ENCODE data around the gene TMEM19.

The TMEM19 gene

DNA sequence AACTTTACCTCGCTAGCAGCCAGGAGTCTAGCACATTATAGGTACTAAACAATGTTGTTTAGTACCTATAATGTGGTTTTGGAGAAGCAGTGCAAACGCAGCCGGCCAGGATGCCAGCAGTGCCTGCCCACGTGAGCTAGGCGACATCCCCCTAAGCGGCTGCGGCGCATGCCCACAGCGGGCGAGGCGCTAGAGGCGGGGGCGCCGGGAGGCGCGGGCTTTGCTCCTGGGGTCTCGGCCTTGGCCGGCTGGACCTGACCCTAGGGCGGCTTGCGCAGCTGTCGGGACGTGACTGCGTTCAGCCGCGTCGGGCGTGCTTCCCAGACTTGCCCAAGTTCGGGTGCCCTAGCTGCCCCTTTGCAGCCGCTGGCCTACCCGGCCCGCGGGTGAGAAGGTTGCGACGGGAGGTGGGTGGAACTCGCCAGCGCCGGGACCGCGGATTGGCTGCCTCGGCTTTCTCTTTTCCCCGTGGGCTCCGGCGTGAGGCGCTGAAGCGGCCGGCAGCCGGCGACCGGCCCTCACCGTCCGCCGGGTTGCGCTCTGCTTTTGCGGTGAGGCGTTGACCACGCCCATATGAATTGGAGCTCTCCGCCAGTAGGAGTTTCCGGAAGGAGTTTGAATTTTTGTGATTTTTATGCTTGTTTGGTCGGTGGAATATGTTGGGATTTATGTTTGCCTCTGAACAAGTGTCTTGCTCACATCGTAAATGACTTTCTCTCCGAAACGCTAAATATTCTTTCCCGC, at the start of gene TMEM19:
Gene TMEM19, plus strand, starts transcription at position 169 of the 744 bp plus-strand sequence. CDS start 599 bp downstream, outside the sequence.
- DNase-seq (ENCODE audit: low read depth) = peak; percentile 71

DNA sequence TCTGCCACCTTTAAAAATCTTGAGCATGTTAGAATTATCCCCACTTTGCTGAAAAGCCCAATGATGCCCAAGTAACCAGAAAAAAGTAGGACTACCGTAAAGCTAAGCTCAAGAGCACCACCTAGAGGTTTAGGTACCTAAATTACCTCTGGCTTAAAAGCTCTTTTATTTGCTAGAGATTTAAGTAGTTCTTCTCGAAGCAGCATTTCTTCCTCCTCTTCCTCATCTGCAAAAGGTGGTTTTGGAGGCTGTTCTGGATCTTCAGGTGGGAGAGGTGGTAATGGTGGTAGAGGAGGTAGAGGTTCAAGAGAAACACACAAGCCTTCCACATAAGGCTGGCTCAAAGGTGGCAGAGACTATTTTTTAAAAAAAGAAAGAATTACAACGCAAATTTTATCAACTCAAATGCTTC, 49.2 kb upstream of the TMEM19 start:
- DNase-seq (ENCODE audit: low read depth) = no peak

DNA sequence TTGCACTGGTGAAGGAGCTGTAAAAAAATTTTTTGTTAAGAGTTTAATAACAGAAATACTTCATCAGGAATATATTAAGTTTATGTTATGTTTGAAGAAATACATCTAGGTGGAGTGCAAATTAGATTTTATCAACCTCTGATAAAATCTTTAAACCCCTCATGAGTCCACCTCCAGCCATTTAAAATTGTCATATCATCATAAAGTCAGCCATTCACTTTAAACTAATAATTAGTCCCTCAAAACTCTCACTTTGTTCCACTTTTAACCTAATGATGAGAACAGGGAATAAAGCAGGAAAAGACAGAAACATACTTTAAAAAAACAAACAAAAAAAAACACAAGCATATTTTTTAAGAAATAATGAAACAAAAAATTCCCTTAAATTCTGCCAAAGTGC, 47.4 kb upstream of the TMEM19 start:
- no peak for DNase-seq (ENCODE audit: low read depth)

DNA sequence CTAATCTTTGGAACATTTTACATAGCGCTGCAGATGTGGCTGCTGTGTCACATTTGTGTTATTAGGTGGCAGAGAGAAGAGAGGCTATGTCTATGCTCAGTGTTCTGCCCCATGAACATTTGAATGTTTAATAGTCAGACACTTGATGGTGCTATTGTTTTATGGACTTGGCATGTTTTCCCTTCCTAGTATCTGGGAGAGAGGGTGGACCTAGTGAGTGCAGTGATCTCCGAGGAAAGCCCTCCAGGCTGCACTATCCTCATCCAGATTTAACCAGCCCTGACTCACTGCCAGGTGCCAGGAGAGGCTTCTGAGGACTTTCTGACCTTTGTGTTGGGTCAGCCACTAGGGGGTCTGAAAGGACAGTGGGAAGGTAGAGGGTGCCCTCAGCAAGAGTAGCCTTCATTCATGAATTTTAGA, 46.5 kb upstream of the TMEM19 start:
- no peak for DNase-seq (ENCODE audit: low read depth)

DNA sequence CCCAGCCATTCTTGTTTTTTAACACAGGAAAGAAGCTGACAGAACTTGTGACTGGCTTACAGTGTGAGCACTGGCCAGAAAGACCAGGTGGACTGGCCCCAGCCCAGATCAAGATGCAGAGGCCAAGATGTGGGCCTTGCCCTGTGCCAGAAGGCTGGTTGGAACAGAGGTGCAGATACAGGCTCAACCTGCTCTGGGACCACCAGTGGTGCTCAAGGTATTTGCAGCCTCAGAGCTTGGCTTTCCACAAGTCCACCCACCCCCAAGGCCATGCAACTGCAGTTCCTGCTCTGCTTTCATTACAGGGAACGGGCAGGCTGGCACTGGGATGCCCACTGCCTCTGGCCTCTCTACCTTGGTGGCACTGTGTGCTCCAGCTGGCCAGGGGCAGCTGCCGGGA, 45.6 kb upstream of the TMEM19 start:
- DNase-seq (ENCODE audit: low read depth) = no peak

DNA sequence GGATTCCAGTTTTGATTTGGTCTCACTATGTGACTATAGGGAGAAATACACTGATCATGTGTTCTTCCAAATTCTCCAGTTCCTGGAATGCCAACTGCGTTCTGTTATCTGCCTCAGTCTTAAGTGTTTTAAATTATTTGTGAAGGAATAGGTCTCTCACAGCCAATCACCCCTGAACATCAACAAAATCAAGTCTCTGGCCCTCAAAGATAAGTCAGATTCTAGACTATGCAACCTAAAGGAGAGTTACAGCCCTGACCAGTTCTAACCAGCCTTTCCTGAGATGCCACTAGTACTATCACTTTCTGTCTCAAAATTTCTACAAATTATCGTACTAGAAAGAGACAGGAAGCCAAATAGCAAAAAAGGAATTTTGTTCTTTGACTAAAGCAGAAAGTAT, 44.5 kb upstream of the TMEM19 start:
- no peak for DNase-seq (ENCODE audit: low read depth)

DNA sequence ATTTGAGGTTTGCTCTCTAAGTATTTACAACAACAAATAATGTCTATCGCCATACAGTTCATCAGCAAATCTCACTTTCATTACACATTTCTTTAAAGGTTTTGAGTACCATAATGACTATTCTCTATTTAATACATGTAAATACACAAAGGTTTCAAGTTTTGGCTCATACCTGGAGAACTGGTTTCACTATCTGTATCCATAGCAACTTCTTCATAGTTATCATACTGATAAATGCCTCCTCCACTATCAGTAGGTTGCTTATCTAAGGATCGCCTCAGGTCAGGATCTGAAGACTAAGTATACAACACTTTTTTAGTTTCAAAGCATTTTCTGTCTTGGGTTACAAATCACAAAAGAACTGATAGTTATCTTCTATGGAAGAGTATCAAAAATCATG, 43.6 kb upstream of the TMEM19 start:
- no peak for DNase-seq (ENCODE audit: low read depth)

DNA sequence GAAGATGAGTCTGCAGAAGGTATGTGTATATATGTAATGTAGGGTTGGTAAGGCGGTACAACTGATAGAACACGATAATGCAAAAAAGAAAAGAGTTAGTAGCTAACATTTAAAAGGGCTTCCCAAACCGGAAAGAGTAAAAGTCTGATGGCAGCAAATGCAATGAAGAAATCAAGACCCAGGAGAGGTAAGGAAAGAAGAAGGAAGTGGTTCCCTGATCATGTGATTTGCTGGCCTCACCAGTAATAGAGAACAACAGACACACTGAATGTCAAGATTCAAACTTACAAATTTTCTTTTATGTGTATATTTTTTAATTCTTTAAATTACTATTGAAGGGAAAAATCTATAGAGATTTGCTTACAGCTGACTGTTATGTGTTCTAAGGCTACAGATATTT, 40.6 kb upstream of the TMEM19 start:
- no peak for DNase-seq (ENCODE audit: low read depth)

DNA sequence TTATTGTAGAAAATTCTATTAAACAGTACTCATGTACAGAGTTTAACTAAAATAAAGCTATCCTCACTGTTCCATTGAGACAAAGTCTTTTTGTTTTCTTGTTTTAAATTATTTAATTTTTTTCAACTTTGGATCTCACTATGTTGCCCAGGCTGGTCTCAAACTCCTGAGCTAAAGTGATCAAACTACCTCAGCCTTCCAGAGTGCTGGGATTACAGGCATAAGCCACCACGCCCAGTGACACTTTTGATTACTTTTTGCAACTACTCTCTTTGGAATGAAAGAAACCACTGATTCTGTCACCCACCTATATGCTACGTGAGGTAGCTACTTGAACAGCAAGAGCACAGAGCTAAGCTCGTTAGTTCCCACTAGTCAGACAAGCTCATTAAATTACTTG, 39.4 kb upstream of the TMEM19 start:
- DNase-seq (ENCODE audit: low read depth) = no peak

DNA sequence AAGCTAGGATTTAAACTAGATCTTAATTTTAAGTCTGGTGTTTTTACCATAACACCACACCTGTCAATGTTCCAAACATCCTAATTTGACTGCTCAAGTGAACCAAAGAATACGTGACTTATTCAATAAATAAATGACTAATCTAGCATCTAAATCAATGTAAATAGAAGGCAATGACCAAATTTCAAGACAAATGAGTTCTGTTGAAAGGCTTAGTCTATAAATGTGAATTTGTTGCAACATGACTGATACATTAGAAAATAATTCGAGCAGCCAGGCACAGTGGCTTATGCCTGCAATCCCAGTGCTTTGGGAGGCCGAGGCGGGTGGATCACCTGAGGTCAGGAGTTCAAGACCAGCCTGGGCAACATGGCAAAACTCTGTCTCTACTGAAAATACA, 37.3 kb upstream of the TMEM19 start:
- no peak for DNase-seq (ENCODE audit: low read depth)

DNA sequence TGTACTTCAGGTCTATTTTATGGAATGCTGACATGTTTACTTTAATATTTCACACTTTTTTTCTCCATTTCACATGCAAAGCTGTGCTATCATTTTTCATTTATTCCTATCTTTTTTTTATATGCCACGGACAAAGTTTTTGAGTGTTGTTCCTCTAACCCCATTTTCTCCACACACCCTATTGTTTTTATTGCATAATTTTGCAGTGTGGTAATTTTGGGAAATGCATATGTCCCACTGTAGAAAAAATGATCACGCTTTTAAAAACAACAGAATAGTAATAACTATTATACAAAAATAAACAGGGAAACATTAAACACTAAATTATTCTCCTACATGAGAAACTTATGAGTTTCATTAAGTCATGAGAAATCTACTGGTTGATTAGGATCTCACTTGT, 36.5 kb upstream of the TMEM19 start:
- no peak for DNase-seq (ENCODE audit: low read depth)

DNA sequence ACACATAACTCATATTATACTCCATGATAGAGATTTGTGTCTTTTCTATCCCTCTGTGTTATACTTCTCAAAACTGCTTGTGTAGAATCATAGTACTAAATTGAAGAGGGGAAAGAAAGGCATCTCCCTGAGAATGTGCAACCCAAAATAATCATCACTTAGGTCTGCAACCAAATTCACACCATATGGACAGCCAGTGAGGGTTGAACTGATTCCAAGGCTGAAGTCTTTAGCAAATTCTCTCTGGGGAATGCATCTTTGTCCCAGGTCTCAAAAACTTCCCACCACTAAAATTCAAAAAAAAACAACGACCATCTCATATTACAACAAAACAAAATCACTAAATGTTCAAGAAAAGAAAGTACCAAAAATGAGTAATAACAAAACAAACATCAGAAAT, 33.2 kb upstream of the TMEM19 start:
- no peak for DNase-seq (ENCODE audit: low read depth)

DNA sequence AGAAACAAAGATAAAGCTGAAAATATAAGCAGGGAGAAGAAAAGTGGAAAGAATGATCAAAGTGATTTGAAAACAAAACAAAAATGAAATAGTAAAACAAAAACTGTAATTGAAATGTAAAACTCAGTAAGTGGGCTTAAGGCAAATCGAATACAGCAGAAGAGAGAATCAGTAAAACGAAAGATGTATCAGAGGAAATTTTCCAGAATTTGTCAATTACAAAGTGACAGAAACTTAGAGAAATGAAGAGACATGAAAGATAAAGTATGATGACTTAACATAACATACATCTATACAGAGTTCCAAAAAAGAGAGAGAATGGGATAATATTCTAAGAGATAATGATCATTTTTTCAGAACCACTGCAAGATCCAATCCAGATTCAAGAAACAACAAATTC, 32.7 kb upstream of the TMEM19 start:
- no peak for DNase-seq (ENCODE audit: low read depth)

DNA sequence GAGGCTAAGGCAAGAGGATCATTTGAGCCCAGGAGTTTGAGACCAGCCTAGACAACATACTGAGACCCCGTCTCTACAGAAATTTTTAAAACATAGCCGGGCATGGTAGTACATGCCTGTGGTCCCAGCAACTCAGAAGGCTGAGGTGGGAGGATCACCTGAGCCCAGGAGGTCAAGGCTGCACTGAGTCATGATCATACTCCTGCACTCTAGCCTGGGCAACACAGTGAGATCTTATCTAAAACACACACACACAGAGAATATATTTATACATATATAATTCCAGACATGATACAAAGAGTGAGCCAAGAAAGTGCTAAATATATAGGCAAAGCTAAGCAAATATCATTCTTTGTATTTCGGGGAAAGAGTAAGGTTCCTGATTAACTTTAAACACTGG, 31.7 kb upstream of the TMEM19 start:
- DNase-seq (ENCODE audit: low read depth) = no peak

DNA sequence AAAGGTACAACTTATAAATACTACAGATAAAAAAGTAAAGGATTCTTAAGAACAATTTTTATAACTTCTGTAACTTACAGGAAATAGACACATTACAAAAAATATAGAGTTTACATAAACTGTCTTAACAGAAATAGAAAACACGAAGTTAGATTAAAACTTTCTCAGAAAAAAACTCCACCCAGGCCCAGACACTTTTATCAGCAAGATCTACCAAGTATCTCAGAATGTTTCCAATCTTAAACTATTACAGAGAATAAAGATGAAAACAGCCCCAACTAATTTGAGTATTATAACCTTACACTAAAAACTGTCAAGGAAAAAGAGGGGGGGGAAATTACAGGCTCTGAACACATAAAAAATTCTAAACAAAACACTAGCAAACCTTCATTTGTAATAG, 30.4 kb upstream of the TMEM19 start:
- DNase-seq (ENCODE audit: low read depth) = no peak

DNA sequence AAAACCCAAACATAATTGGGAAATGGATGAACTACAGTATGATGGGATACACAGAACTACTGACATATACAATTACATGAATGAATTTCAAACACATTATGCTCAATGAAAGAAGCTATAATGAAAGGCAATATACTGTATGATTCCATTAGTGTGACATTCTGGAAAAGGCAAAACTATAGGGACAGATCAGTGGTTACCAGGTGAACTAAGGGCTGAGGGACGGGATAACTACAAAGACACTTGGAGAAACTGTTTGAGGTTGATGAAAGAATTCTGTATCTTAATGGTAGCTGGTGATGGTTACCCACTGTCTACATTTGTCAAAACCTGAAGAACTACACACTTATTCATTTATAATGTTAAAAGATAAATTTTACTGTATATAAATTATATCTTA, 30.0 kb upstream of the TMEM19 start:
- DNase-seq (ENCODE audit: low read depth) = no peak

DNA sequence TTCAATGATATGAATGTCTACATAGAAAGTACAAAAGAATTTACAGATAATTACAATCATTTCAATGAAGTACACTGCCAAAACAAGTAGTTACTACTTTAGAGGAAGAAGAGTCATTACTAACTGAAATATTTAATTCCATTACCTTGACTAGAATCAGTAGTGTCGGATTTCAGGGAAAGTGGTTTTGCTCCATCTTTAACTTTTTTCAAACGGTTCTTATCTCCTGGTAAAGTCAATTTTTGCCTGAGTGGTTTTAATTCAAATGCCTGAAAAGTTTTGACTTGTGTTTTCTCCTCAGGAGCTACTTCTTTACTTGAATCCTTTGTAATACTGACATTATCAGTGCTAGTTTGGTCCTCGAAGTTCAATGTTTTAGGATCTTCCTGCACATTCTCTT, 29.1 kb upstream of the TMEM19 start:
- DNase-seq (ENCODE audit: low read depth) = no peak

DNA sequence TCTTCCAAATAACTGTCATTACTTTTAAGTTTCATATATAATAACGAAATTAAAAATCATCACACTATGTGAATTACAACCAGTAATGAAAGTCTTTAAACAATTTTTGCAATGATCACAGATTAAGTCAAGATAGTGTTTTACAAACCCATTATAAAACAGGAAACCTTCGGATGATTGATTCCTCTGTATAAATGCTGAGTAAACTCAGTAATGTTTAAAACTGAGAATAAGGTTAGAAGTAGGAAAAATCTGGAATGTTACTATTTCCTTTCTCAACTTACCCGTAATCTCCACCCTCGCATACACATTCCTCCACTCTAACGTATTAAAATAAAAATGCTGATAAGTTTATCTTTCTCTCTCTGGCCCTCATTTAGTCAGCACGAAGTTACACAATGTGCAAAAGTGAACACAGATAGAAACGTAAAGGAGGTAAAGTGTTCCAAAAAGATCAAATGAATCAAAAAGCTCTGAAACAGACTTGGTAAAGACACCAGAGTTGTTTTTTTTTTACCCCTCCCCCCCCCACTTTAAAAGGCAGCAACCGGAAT, 23.8 kb upstream of the TMEM19 start:
- DNase-seq (ENCODE audit: low read depth) = no peak

DNA sequence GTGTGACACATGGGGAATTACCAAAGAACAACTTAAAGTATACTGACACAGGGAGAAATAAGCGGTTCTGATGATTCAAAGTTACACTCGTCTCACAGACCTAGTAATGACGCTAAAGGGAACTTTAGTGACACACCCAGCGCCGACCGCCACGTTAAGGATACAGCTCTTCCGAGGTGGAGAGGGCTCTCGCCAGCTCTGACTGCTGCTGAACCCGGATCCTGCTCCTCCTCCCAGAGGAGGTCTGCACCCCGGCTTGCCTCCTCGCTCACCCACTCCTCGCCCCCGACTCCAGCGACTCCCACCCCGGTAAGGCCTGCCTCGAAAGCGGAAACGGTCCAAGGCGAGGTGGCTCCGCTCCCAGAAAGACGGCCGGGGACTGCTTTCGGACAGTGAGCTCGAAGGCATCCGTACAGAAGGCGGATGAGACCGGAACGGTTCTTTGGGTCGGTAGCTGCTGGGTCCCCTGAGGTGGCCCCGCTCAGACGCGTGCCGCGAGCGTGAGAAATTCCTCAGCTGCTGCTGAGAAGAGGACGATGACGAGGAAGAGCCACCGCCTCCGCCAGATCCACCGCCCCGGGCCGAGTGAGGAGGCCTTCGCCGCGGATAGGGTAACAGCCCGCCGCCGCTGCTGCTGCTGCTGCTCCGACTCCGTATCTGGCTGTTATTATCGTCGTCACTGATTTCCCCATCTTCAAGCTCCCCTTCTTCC, 22.9 kb upstream of the TMEM19 start:
- DNase-seq (ENCODE audit: low read depth) = peak; percentile 63

DNA sequence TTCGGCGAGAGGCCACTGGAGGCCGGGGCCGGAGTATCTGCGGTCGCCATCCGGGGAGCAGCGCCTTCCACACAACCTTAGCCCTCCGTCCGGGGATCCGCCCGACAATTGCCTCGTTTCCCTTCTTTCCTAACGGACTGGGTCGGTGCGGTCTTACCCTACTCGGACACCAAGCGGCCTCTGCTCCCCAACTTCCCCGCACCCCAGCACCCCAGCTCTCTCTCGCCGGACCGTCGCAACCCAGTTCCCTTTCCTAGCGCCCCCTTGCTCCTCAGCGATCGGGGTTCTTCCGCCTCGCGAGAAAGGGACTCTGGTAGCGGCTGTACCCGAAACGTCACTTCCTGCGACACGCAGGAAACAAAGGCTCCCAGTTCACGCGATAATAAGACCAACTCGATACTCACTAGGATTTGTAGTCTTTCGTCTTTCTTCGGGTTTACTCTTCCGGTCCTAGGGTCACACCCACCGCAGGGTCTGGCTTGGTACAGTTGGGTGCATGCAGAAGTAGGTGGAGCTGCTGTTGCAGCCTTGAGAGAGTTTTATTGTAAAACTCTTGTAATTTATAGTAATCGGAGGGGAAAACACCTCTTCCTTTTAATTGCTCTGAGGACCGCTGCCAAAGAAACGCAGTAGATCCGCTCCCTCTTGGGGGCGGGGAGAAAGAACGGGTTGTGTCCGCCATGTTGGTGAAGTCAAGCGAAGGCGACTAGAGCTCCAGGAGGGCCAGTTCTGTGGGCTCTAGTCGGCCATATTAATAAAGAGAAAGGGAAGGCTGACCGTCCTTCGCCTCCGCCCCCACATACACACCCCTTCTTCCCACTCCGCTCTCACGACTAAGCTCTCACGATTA, 22.1 kb upstream of the TMEM19 start, which contains the start of the genes THAP2 and ZFC3H1:
Gene THAP2, plus strand, starts transcription at position 741 of the 850 bp plus-strand sequence. CDS start 209 bp downstream, outside the sequence.
Gene ZFC3H1, minus strand, starts transcription at position 288 of the 850 bp plus-strand sequence. Its CDS starts 238 bp downstream, at position 50.
- peak; percentile 81 for DNase-seq (ENCODE audit: low read depth)

DNA sequence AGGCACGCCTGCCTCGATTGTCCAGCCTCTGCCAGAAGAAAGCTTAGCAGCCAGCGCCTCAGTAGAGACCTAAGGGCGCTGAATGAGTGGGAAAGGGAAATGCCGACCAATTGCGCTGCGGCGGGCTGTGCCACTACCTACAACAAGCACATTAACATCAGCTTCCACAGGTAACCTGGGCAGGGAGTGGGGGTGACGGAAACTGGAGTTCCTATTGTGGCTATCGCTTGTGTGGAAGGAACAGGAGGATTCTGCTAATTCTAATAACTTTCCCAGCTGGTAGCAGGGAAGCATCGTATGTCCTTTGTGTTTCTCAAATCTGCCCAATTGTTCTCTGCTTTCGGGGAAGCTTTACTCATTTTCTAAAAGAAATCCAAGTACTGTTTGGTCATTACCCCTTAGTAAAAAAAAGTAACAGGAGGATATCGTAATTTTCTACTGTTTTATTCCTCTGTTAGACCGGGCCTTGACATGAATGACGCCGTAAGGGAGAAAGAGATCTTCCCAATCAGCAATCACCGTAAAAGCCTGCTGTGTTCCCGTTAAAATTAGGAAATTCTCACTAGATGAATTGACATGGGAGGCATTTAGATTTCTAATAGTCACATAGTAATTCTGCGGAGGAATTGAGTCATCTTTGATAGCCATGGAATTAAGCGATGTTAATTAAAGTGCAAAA, 21.3 kb upstream of the TMEM19 start:
- no peak for DNase-seq (ENCODE audit: low read depth)

DNA sequence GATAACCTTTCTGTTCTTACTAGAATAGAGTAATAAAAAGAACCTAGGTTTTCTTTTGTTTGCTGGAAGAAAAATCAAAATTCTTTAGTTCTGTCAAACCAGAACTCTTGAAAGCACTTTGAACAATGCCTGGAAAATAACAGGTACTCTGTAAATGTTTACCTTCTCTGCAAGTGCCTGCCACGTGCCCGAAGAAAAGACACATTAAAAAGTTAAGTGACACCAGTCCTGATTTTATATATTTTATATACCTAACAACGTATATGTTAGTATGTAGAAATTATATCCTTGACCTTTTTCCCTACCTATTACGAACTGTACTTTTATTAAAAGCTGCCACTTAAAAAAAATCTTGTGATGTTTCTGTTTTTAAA, 20.8 kb upstream of the TMEM19 start:
- DNase-seq (ENCODE audit: low read depth) = no peak
